ENCODE results near the gene CDK14.

CDK14 gene

DNA sequence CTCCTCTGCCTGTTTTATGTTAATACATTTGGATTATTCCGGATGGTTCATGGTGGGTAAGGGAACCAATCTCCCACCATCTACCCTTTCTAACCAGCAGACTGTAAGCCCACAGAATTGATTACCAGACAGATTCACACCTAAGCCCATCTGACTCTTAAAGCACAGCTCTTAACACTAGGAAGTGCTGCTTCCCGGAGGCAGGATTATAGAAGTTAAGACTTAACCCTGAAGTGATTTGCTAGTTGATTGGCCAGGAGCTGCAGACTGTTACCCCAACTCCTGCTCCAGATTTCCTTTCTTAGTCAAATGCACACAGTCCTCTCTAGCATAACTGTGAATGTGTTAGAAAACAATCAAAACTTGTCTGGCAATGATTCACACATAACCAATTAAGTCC lies 221.7 kb downstream of the CDK14 start:
- DNase-seq, result no peak

- DNase-seq, result no peak
Measured at GRCh38 chr7:90818341-90818740, 222.2 kb downstream of the CDK14 start.

GRCh38 chr7:90821961-90822620 lies 226.0 kb downstream of the CDK14 start:
- no peak for DNase-seq

DNA sequence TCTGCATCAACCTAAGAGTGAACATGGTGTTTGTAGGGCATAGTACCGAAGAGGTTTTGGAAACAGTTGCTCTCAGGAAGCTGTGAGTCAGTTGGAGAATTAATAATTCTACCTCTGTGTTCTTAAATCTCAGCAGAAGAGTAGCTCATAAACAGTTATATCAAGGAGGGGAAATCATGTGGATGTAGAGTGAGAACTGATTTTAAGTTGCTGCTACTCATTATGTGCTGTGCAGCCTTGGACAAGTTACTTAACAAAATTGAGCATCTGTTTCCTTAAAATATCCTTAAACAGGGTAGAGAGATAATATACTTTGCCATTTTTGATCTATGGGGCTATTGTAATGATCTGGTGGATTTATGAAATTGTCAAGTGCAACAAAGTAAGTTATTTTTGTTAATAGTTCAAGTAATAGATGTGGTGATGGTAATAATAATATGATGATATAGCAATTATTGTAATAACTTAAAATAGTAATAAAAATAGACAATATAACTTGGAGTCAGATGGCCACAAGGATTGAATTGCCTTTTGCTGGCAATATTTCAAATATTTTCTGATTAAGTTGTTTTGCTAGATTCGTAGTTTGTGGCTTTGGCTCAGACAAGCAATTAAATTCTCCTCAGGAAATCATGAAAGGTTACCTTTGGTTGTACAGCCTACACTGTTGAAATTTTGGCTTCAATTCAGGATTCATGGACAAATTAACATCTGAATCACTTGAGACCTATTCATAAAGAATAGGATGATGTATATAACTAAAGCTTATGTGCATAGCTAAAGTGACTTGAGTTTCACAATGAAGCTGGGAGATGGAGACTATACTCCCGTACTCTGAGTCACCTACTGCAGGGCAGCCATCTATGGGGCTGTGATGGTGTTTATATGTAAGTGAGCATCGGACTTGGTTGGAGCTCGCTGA lies 228.5 kb downstream of the CDK14 start:
- no peak for DNase-seq

GRCh38 chr7:90825779-90826178 lies 229.7 kb downstream of the CDK14 start:
- DNase-seq, result no peak

GRCh38 chr7:90828601-90829000 lies 232.5 kb downstream of the CDK14 start:
- no peak for DNase-seq

- no peak for DNase-seq
Measured at GRCh38 chr7:90830308-90830707, 234.2 kb downstream of the CDK14 start.

DNA sequence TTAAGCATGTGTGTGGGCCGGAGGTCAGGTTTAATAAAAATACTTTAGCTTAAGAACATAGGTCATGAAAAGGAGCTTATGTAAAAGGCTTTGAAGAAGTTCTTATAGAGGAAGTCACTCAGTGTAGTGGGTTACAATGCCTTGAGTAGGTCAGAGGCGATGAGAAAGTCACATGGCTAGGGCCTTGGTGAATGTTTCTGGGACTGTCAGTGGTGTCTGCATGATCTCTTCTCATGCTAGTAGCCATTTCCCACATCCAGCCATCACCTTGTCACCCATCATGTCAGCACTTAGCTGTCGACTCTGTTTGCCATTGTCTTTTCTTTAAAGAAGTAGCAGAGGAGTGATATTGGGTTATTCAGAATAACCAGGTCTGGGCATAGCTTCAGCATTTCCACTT lies 236.6 kb downstream of the CDK14 start:
- no peak for DNase-seq

GRCh38 chr7:90833443-90833842 lies 237.3 kb downstream of the CDK14 start:
- DNase-seq, result no peak

DNA sequence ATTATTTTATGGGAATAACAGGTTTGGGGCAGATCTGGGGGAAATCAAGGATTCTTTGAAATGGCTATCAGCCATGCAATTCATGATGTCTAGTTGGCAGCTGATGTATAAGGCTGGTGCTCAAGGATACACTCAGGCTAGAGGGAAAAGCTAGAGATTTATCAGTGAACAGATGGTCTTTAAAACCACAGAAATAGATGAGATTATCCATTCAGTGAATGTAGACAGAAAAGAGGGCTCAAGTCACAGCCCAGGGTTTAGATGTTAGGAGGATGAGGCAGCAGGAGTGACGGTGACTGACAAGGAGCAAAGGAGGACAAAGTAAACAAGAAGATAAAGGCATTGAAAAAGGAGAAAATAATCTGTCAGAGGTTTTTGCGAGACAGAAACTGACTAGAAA lies 238.7 kb downstream of the CDK14 start:
- DNase-seq, result no peak

GRCh38 chr7:90835861-90836260 lies 239.7 kb downstream of the CDK14 start:
- DNase-seq, result no peak

- no peak for DNase-seq
Measured at GRCh38 chr7:90836937-90837336, 240.8 kb downstream of the CDK14 start.

GRCh38 chr7:90838799-90839198 lies 242.7 kb downstream of the CDK14 start:
- no peak for DNase-seq

GRCh38 chr7:90839316-90839715 lies 243.2 kb downstream of the CDK14 start:
- DNase-seq, result no peak

DNA sequence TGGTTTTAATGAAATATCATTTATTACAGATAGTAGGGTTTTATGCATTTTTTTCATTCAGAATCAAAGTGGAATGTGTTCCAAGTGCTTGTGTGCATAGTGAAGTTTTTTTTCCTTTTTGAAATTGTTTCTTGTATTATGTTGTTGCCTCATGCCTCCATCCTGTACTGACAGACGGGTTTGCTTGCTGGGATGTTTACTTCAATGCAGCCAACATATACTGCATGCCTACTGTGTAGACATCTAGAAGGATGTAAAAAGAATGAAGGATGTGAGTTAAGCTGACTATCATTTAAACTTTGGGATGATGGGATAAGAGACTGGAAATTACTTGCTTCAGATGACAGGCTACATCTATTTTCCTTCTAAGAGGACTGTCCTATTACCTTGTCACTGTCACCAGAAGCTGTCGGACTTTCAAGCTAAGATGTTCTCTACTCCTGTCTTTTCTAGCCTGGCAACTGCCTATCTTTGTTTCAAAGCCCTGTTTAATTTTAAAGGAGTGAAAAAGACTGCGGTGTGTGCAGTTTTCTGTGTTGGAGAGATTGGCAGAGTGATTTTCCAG lies 243.7 kb downstream of the CDK14 start:
- no peak for DNase-seq

GRCh38 chr7:90841759-90842429 lies 245.8 kb downstream of the CDK14 start:
- no peak for DNase-seq

GRCh38 chr7:90842430-90842788 lies 246.3 kb downstream of the CDK14 start:
- no peak for DNase-seq

GRCh38 chr7:90843472-90843871 lies 247.4 kb downstream of the CDK14 start:
- no peak for DNase-seq

DNA sequence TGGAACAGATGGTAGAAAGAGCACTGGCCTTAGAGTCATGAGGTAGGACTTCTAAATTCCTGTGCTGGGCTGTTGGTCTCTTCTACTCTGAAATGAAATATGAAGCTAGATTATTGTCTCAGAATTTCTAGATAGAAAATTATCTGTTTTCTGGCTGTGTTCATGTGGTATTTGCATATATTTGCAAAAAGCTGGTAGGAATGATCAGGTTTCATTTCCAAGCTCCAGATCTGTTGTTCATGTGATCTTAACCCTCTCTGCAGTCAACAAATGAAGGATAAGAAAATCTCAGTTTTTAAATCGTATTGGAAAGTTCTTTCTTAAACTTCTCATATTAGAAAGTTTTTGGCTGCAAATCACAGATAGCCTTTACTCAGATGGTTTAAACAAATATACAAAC lies 248.3 kb downstream of the CDK14 start:
- no peak for DNase-seq

DNA sequence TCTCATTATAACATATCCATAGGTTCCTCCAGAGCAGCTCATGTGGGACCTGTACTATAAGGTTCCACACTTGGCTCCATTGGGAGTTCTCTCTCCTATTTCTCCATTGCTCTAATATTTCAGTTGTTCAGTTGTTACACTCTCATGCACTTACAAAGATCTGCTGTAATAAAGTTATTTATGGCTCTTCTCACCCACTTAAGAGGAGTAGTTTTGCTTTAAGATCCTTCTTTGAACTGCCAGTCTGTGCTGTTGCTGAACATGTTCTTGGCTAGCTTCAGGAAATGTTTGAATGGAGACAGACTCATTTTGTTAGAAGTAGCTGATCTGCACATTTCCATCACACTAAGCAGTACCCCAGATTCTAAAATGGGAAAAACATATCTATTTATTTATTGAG lies 250.1 kb downstream of the CDK14 start:
- DNase-seq, result no peak

GRCh38 chr7:90850066-90850465 lies 253.9 kb downstream of the CDK14 start:
- no peak for DNase-seq

DNA sequence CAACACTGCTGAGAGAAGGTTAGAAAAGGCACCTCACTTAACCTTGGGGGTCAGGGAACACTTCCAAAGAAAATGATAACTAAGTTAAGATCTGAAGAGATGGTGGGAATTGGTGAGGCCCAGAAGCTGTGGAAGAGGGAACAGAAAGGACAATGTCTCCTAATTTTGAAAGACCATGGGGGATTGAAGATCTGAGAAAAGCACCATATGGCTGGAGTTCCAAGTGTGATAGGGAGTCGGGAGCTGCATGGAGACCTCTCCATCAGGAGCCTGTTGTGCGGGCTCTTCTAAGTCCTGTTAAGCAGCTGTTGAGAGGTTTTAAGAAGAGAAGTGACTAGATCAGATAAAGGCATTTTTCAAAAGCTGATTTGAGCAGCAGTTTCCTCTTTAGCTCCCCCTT lies 254.3 kb downstream of the CDK14 start:
- no peak for DNase-seq

GRCh38 chr7:90853205-90853604 lies 257.1 kb downstream of the CDK14 start:
- DNase-seq, result no peak
